CMK (cell line): ENCODE data around the gene AMTN.
"Not testable (repeated sequence)": the region's sequence is repeated elsewhere in the genome, so short reads cannot be mapped to it uniquely, and the experiment has no call there.

Source experiments
- DNase-seq: peaks from one replicate; pipeline ENCODE4 v3.0.0-alpha.2; 2010; ENCODE audit warnings: low read depth

The AMTN gene

GRCh38 chr4:70518269-70518668, at the start of gene AMTN:
Gene AMTN, plus strand, starts transcription at chr4:70518569. Its CDS starts 209 bp downstream, at chr4:70518778.
- no peak for DNase-seq

- DNase-seq, result no peak
Measured at GRCh38 chr4:70471897-70472296, 46.5 kb upstream of the AMTN start, which contains the start of gene MUC7. Gene MUC7, plus strand, starts transcription at chr4:70472197. Its CDS starts 1,825 bp downstream, at chr4:70474022.

- no peak for DNase-seq
Measured at GRCh38 chr4:70473679-70474078, 44.7 kb upstream of the AMTN start.

GRCh38 chr4:70488748-70489147, 29.6 kb upstream of the AMTN start:
- DNase-seq, result no peak

- no peak for DNase-seq
Measured at GRCh38 chr4:70496231-70496630, 22.1 kb upstream of the AMTN start.

- DNase-seq, result not testable (repeated sequence)
Measured at GRCh38 chr4:70501838-70502237, 16.5 kb upstream of the AMTN start.

GRCh38 chr4:70504733-70505132, 13.6 kb upstream of the AMTN start:
- no peak for DNase-seq

- peak; percentile 8 for DNase-seq
Measured at GRCh38 chr4:70505151-70505748, 13.1 kb upstream of the AMTN start.

- no peak for DNase-seq
Measured at GRCh38 chr4:70508801-70509200, 9.6 kb upstream of the AMTN start.

GRCh38 chr4:70511365-70511764, 7.0 kb upstream of the AMTN start:
- no peak for DNase-seq

- DNase-seq, result no peak
Measured at GRCh38 chr4:70515367-70516250, 2.8 kb upstream of the AMTN start.

GRCh38 chr4:70518716-70519115, 347 bp downstream of the AMTN start:
- no peak for DNase-seq

GRCh38 chr4:70522626-70523025, 4.3 kb downstream of the AMTN start:
- DNase-seq, result no peak

- DNase-seq, result no peak
Measured at GRCh38 chr4:70530997-70531396, 12.6 kb downstream of the AMTN start.

GRCh38 chr4:70531981-70532380, 13.6 kb downstream of the AMTN start:
- DNase-seq, result no peak

GRCh38 chr4:70533211-70533610, 14.8 kb downstream of the AMTN start:
- no peak for DNase-seq

- no peak for DNase-seq
Measured at GRCh38 chr4:70533791-70534190, 15.4 kb downstream of the AMTN start.

- not testable (repeated sequence) for DNase-seq
Measured at GRCh38 chr4:70534886-70535285, 16.5 kb downstream of the AMTN start.

- no peak for DNase-seq
Measured at GRCh38 chr4:70538869-70539268, 20.5 kb downstream of the AMTN start.

GRCh38 chr4:70544279-70544868, 26.0 kb downstream of the AMTN start:
- no peak for DNase-seq

GRCh38 chr4:70556856-70557255, 38.5 kb downstream of the AMTN start:
- DNase-seq, result no peak

- no peak for DNase-seq
Measured at GRCh38 chr4:70559211-70559830, 41.0 kb downstream of the AMTN start.

- DNase-seq, result no peak
Measured at GRCh38 chr4:70559924-70560323, 41.6 kb downstream of the AMTN start.
